HG03558 (cell line): ENCODE data around the gene MINPP1.

ENCODE experiments used
- ATAC-seq: cut with Tn5 transposase; IDR thresholded peaks from one replicate; pipeline ENCODE4 v1.9.1; 2021; ENCODE audit warnings: moderate number of reproducible peaks; ENCODE audit not compliant: unreplicated experiment; ENCODE audit errors: extremely low read depth

The MINPP1 gene

GRCh38 chr10:87511526-87511925, 6.8 kb downstream of the MINPP1 start:
- ATAC-seq: no peak

DNA sequence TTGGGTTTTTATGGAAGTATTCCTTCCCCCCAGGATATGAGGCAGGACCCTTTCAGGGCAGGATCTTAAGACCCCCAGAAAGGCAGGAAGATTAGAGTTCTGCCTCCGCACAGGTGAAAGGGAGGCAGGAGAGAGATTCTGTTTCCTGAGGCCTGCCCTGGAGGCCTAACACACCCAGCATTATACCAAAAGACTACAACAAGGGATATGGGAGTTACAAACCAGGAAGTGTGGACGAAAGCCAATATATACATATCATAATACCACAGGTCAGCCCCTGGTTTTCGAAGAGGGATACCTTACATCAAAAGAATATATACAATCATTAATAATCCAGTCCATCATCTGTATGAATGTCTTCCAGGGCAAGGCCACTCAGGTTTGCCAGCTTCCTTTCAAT, 14.2 kb downstream of the MINPP1 start:
- ATAC-seq: no peak

GRCh38 chr10:87519582-87519981, 14.9 kb downstream of the MINPP1 start:
- ATAC-seq: no peak

DNA sequence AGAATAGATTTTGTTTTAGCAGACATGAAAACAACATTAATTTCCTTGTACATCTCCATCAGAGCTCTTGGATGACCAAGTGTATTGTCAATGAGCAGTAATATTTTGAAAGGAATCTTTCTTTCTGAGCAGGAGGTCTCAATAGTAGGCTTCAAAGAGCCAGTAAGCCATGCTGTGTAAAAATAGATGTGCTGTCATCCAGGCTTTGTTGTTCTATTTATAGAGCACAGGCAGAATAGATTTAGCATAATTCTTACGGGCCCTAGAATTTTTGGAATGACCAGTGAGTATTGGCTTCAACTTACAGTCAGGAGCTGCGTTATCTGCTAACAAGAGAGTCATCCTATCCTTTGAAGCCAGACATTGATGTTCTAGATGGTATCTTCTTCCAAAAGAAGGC, 19.0 kb downstream of the MINPP1 start:
- ATAC-seq: no peak

GRCh38 chr10:87524296-87524695, 19.6 kb downstream of the MINPP1 start:
- no peak for ATAC-seq

GRCh38 chr10:87531908-87532622, 27.4 kb downstream of the MINPP1 start:
- ATAC-seq: no peak

DNA sequence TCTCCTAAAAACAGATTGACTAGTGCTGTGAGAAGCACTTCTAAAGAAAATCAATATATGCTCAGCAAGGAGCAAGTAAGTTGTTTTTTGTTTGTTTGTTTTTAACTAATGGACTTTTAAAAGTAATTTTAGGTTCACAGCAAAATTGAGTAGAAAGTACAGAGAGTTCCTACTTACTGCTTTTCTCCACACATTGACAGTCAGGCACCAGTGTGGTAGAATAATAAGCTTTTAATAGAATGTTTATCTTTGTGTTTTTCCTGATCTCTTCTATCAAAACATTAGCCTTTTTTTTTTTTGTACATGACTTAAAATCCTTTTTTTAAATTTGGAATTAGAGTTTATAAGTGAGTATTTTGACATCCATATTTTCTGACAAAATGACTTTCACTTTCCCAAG, 28.0 kb downstream of the MINPP1 start:
- ATAC-seq: no peak

DNA sequence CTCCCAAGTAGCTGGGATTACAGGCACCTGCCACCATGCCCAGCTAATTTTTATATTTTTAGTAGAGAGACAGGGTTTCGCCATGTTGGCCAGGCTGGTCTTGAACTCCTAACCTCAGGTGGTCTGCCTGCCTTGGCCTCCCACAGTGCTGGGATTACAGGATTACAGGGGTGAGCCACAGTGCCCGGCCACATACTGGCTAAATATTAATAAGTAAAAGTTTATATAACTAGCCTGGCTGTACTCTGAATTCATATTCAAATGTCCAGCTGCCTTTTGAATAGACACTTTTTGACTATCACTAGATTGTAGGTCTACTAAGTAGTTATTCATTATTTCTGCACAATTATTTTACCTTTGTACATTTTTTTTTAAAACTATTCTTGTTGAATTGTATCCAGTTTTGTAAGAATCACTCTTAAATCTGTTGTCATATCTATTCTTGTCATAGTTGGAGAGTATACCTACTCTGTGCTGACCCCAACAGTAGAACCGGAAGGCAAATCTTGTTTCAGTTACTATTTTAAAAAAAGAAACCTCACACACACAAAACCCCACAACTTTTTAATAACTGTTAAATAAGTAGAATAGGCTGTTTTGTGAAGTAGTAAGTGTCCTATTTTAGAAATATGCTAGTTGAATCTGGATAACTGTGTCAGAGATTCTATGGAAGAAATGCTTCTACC, 29.6 kb downstream of the MINPP1 start:
- ATAC-seq: no peak

DNA sequence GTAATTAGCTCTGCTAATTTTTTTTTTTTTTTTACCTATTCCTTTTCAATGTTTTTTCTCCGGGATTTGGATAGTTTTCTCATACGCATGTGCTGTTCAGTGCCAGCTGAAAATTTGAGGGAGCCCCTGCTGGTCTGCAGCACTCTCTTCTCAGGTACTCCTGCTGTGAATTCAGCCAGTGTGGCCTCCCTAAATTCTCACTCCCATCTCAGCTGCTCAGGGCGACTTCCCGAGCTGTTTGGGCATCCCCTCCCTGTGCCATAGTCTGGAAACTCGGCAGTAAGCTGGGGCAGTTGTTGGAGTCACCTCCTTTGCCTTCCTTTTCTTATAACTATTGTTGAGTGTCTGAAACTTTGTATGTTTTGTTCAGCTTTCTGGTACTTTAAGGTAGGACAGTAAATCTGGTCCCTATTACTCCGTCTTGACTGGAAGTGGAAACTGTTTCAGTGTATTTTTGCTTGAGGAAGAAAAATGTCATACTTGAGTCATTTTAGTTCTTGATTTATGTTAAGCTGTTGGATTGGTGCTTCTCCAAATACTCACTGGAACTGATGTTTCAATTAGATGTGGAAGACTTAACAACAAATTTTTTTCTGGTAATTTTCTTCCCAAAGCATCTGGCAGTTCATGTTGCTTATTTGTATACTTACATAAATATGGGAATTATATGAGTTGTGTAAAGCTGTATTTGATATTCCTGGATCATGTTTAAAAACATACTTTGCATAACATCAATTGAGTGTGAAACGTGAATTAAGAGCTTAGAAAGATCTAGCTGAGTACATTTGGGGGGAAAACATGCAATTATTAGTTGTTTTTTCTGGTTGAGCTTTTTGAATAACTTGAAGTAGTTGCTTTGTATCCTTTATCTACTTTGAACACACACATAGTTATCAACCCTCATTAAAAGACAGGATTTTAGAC, 33.7 kb downstream of the MINPP1 start:
- ATAC-seq: no peak

- no peak for ATAC-seq
Observed at GRCh38 chr10:87541114-87541513, 36.4 kb downstream of the MINPP1 start.

DNA sequence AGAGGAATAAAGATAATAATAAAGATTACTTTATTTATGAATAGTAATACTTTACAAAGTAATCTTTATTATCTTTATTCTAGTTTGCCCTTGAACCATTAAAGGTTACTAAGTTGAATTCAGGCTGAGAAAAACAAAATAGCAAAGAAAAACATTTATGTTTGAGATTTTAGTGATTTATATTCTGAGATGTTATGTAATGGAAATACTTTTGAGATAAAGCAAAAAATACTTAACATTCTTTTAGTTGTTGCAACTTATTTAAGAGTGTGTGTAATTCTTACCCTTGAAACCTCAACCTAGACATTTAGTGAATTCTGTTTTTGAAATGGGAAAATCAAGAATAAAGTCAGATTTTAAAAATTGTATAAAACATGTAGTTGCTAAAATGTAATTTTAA, 40.0 kb downstream of the MINPP1 start:
- no peak for ATAC-seq

DNA sequence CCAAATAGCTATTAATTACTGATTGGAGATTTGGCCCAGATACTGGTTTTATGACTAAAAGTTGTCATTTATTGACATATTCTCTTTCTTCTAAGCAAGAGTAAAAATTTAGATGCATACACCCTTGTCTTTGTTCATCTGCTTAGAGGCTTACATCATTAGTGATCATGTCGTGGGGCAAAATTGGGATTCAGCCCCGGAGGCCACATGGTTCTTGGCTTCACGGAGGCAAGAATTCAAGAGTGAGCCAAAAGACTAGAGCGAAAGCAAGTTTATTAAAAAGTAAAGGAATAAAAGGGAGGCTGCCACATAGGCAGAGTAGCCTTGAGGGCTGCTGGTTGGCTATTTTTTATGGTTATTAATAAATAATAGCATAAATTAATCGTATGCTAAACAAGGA, 41.1 kb downstream of the MINPP1 start:
- ATAC-seq: no peak

DNA sequence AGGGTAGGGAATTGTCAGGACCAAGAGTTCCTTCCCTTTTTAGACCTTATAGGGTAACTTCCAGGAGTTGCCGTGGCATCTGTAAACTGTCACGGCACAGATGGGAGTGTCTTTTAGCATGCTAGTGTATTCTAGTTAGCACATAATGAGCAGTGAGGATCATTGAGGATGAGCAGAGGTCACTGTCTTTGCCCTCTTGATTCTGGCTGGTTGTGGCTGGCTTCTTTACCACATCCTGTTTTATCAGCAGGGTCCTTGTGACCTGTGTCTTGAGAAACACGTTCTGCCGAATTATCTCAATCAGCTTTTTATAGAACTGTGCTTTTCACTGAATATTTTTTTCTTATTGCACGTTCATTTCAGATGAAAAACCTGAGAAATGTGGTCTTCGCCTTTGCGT, 41.5 kb downstream of the MINPP1 start:
- no peak for ATAC-seq

DNA sequence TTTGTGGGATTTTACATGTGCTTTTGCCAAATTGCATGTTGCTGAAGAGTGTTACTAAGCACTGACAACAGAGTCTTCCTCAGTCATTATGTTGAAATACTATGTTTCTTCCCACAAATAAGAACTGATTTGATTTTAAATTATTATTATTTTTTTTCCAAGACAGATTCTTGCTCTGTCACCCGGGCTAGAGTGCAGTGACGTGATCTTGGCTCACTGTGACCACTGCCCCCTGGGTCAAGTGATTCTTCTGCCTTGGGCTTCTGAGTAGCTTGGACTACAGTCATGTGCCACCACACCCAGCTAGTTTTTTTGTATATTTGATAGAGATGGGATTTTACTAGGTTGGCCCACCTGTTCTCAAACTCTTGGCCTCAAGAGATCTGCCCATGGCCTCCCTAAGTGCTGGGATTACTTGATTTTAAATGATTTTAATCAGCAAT, 42.3 kb downstream of the MINPP1 start:
- ATAC-seq: no peak

GRCh38 chr10:87547734-87548311, 43.1 kb downstream of the MINPP1 start:
- ATAC-seq: no peak

DNA sequence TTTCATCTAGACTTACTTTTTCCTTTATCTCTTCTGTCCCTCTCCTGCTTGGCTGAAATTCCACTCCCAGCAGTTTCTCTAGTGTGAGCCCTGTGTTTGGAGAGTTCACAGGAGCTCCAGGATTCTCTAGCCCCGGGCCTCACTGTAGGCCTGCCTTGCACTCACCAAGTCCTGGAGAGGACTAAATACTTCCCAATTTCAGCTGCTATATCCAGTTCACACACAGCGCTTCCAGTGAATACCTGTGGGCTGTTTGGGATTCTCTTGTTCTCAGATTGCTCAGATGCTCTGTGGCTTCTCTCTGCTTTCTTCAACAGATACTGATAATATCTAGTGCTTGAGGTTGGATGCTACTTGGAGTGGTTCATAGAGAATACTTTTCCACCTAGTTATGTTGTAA, 46.0 kb downstream of the MINPP1 start:
- no peak for ATAC-seq

GRCh38 chr10:87551326-87551725, 46.6 kb downstream of the MINPP1 start:
- ATAC-seq: no peak

DNA sequence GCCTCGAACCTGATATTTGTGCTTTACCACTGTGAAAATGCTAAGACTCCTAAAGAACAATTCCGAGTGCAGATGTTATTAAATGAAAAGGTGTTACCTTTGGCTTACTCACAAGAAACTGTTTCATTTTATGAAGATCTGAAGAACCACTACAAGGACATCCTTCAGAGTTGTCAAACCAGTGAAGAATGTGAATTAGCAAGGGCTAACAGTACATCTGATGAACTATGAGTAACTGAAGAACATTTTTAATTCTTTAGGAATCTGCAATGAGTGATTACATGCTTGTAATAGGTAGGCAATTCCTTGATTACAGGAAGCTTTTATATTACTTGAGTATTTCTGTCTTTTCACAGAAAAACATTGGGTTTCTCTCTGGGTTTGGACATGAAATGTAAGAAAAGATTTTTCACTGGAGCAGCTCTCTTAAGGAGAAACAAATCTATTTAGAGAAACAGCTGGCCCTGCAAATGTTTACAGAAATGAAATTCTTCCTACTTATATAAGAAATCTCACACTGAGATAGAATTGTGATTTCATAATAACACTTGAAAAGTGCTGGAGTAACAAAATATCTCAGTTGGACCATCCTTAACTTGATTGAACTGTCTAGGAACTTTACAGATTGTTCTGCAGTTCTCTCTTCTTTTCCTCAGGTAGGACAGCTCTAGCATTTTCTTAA, 47.7 kb downstream of the MINPP1 start:
- ATAC-seq: no peak

GRCh38 chr10:87557409-87557808, 52.7 kb downstream of the MINPP1 start:
- ATAC-seq: no peak

- ATAC-seq: no peak
Observed at GRCh38 chr10:87558333-87558732, 53.6 kb downstream of the MINPP1 start.
